Activated gamma-delta T cell treated with anti-CD3 and anti-CD28 coated beads, Interleukin-2, amount 50 U/mL, for 16 hours (primary cell): ENCODE results near the gene SNTA1.
A peak's percentile ranks its signal among the peaks of the same experiment; 100 is the strongest.
"Not testable (repeated sequence)": the region's sequence is repeated elsewhere in the genome, so short reads cannot be mapped to it uniquely, and the experiment has no call there.

Experiments used
- DNase-seq: peaks from one replicate; pipeline ENCODE4 v3.0.0-alpha.2; 2020; ENCODE audit warnings: low read depth

Gene SNTA1

DNA sequence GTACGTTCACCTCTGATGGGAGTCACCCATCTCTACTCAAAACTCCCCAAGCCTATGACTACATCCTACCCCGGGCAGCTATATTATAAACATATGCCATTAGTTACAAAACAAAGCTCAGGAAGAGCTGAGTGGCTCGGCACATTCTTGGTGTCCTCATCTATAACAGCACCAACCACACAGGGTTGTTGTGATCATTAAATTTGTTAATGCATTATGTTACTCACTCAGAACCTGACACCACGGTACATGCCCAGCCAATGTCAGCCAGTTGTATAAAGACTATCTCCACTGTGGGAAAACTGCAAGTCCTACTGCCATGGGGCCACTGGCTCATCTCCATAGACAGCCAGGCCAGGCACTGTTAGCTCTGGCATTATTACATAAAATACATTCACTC is 50.0 kb downstream of the SNTA1 start:
- no peak for DNase-seq

DNA sequence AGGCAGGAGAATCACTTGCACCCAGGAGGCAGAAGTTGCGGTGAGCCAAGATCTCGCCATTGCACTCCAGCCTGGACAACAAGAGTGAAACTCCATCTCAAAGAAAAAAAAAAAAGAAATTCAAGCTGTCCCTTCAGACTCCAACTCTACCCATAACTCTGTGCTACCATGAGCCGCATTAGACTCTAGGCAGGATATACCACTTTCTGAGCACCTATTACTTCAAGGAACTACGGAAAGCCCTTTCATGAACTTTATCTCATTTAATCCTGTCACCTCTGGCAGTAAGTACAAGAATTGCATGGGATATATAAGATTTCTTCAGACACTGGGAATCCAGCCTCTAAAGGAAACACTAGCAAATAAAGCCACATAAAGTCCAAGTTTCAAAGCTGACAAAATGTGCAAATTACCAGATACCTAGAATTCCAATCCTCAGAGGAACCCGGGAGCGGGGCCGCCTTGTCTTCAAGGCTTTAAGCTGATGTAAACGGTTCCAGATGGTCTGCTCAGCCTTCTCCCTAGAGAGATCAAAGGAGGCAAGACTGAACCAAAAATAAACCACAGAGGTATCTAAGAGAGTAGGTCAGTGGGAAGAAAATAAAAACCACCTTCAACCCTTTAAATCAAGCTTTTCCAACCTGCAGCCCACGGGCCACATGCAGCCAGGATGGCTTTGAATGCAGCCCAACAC is 51.7 kb downstream of the SNTA1 start:
- no peak for DNase-seq

DNA sequence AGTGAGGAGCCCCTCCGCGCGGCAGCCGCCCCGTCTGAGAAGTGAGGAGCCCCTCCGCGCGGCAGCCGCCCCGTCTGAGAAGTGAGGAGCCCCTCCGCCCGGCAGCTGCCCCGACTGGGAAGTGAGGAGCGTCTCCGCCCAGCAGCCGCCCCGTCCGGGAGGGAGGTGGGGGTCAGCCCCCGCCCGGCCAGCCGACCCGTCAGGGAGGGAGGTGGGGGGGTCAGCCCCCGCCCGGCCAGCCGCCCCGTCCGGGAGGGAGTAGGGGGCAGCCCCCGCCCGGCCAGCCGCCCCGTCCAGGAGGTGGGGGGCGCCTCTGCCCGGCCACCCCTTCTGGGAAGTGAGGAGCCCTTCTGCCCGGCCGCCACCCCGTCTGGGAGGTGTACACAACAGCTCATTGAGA is 54.2 kb downstream of the SNTA1 start:
- DNase-seq: not testable (repeated sequence)

DNA sequence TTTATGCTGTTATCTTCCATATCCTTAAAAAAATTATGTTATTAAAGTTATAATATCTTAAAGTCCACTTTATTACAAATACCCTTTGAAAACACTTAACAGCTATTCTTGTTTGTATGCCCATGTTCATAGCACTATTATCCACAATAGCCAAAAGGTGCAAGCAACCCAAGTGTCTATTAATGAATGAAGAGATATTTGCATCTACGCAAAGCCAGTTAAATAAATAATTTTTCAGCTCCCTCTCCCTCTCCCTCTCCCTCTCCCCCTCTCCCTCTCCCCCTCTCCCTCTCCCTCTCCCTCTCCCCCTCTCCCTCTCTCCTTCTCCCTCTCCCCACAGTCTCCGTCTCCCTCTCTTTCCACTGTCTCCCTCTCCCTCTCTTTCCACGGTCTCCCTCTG is 55.3 kb downstream of the SNTA1 start:
- no peak for DNase-seq

DNA sequence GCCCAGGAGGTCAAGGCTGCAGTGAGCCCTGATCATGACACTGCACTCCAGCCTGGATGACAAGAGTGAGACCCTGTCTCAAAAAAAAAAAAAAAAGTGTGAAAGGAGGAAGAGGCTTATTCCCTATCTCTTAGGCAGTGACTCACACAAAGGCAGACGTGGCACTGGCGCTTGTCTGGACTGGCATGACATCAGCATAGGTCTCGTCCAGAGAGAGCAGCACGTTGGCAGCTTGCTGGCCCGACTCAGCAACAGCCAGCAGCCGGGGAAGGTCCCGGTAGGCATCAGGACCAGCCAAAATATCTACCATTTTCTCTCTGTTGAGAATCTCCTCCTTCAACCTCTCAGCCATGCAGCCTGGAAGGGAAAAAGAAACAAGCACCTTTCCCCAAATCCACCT is 56.4 kb downstream of the SNTA1 start:
- no peak for DNase-seq

DNA sequence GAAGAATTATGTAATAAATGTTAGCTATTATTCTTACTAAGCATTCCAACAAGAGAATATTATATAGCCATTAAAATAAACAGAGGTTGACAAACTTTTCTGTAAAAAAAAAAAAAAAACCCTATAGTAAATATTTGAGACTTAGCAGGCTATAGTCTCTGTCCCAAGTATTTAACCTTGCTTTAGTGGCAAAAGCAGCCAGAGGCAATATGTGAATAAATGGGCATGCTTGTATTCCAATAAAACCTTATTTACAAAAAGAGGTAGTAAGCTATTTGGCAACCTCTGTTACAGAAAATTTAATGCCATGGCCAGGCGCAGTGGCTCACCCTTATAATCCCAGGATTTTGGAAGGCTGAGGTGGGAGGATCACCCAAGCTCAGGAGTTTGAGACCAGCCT is 56.9 kb downstream of the SNTA1 start:
- DNase-seq: no peak

DNA sequence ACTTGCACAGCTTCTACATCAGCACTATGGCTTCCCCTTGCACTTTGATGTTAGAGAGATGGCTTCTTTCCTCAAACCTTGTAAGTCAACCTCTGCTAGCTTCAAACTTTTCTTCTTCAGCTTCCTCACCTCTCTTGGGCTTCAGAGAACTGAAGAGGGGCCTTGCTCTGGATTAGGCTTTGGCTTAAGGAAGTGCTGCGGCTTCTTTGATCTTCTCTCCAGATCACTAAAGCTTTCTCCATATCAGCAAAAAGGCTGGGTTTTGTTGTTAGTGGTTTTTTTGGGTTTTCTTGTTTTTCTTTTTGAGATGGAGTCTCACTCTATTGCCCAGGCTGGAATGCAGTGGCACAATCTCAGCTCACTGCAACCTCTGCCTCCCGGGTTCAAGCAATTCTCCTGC is 66.2 kb downstream of the SNTA1 start:
- no peak for DNase-seq

DNA sequence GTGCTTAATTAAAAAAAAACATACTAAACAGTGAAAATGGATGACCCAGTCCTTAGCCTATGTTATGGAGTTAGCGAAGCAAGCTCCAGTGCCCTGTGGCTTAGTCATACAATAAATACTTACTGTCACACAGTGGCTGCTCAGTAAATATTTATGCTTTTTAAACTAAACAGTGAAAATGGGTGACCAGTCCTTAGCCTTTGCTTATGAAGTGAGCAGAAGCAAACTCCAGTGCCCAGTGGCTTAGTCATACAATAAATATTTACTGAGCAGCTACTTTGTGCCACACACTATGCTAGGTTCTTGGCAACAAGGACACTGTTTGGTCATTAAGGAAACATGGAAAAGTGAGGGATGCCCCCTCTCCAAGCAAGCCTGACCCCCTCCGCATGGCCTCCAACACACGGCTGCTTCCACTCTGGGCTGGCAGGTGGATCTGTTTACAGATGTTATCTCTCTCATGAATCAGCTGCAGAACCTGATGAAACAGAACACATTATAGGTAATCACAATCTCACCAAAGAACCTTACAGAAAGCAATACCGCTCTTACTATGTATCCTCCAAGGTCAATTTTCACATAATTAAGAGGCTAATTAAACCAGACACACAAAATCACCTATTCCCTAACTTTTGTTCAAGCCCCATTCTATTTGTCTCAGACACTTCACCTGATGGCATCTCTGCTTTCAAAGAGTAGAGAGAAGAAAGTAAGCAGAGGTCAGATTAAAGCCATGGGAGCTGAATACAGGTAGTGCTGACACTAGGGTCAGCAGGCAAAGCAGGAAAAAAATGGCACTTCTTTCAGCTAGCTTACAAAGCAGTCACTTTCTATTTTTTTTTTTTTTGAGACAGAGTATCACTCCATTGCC is 69.6 kb downstream of the SNTA1 start:
- DNase-seq: no peak

DNA sequence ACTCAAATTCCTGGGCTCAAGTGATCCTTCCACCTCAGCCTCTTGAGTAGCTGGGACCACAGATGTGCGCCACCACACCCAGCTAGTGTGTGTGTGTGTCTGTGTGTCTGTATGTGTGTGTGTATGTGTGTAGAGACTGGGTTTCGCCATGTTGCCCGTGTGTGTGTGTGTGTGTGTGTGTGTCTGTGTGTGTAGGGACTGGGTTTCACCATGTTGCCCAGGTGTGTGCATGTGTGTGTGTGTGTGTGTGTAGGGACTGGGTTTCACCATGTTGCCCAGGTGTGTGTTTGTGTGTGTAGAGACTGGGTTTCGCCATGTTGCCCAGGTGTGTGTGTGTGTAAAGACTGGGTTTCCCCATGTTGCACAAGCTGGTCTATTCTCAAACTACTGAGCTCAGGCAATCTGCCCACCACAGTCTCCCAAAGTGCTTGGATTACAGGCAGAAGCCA is 70.5 kb downstream of the SNTA1 start:
- no peak for DNase-seq

DNA sequence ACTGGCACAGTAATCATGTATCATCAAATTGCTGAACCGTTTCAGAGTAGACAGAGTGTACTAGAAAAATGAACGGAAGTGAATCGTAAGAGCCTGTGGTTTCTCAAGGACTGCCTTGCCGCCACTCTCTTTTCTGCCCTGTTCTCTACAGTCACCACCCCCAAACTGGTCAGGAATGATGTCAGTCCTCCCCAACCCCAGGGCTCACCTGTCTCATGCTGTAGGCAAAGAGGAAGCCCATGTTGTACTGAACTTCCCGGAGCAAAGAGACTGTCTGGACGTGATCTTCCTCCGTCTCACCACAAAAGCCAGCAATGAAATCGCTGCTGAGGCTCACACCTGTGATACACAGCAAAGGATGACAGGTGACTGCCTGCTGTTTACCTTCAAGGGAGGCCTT is 73.3 kb downstream of the SNTA1 start:
- DNase-seq: peak; percentile 41

DNA sequence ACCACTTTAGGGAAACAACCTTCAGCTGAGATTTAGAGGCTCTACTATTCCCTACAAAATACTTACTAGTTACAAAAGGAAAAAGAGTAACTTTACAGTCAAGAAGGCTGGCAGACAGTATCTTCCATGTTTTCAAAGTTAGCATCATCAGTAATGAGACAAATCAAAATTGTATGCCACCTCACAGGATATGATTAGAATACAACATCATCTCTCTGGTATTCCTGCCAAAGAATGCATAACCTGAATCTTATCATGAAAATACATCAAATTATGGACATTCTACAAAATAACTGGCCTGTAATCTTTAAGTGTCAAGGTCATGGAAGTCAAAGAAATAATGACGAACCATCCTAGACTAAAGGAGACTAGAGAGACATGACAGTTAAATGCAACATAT is 80.7 kb downstream of the SNTA1 start:
- DNase-seq: no peak

DNA sequence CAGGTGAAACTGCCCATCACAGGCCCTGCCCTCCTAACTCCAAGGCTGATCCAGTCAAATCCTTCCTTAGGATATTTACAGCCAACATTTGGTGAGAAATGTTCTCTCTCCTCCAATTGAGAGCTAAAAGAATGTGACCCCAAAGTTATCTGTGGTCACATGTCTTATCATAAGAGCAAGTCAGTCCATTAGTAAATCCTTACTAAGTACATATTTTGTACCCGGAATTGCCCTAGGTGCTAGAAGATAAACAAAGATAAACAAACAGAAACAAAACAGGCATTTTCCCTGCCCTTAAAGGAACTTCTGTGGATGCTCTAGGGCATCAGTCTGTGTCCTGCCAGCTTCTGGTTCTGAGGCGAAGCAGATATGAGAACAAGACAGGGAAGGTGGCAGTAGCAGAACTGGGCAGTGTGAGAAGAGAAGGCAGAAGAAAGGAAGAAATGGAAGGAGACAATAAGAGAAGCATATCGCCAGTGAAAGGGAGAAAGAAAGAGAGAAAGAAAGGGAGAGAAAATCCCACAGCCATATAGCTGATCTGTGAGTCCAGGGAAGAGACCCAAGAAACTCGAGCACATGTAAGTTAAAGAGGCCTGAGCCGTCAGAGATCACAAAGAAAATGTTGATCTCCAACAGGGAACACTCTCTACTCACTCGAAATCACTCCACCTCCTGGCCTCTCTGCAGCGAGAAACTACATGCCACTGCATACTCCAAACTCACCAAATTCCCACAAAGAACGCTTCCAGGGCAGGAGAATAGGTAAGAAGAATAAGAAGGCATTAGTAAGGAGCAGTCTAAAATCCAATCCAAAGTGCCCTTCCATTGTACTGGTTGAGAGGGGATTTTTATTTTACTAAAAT is 83.9 kb downstream of the SNTA1 start:
- no peak for DNase-seq
